ENCODE results near the gene CHST6.

- TF ChIP-seq BHLHE40 (IDR thresholded peaks at IDR 0.05; ENCODE audit: borderline replicate concordance in 1 of 2, low read depth in 2 of 2, low read length in 1 of 2): no peak
- TF ChIP-seq, protein P1, sequence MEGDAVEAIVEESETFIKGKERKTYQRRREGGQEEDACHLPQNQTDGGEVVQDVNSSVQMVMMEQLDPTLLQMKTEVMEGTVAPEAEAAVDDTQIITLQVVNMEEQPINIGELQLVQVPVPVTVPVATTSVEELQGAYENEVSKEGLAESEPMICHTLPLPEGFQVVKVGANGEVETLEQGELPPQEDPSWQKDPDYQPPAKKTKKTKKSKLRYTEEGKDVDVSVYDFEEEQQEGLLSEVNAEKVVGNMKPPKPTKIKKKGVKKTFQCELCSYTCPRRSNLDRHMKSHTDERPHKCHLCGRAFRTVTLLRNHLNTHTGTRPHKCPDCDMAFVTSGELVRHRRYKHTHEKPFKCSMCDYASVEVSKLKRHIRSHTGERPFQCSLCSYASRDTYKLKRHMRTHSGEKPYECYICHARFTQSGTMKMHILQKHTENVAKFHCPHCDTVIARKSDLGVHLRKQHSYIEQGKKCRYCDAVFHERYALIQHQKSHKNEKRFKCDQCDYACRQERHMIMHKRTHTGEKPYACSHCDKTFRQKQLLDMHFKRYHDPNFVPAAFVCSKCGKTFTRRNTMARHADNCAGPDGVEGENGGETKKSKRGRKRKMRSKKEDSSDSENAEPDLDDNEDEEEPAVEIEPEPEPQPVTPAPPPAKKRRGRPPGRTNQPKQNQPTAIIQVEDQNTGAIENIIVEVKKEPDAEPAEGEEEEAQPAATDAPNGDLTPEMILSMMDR (IDR thresholded peaks at IDR 0.05 in 2 of 3, conservative IDR thresholded peaks at IDR 0.05 in 1 of 3; ENCODE audit: control insufficient read depth in 2 of 3, extremely low read depth in 1 of 3, insufficient read depth in 1 of 3, low read depth in 3 of 3, low read length in 3 of 3): no peak
- no peak for TF ChIP-seq POLR2AphosphoS5 (IDR thresholded peaks at IDR 0.05; ENCODE audit: low read length)
Observed at GRCh38 chr16:75486014-75486675, 9.1 kb downstream of the CHST6 start.

All from GM12878 (cell line).